IMR-90 (cell line): Measurements from ENCODE around the gene MTHFD2L. TPM values are rescaled to one million over a fixed set of nuclear protein-coding genes. Genes with fewer than 3 reads are reported as not detected.

Experiments
- ATAC-seq: fragments of 200-7000 bp; cut with Tn5 transposase; 2 replicates; pipeline ENCODE4 v1.9.1; 2020; ENCODE audit warnings: low read depth, mild to moderate bottlenecking, moderate library complexity
- BruUV-seq: library from RNA; stranded (reverse); fragments of 400-500 nt; replicated peaks from 2 replicates; lab custom pipeline; 2021; lab: Mats Ljungman, UMichigan
- CTCF ChIA-PET: fragments of 300-600 bp; formaldehyde crosslinking; extraction: SDS; loops from one replicate; lab custom pipeline; 2021; ENCODE audit warnings: antibody characterized with exemption; lab: Yijun Ruan, JAX
- POLR2A ChIA-PET: fragments of 300-600 bp; sonication (Branson Sonifier 250); formaldehyde crosslinking; loops from one replicate; lab custom pipeline; 2022; ENCODE audit warnings: antibody characterized with exemption; ENCODE audit not compliant: unreplicated experiment; lab: Charles Lee
- DNase-seq: peaks from one replicate; pipeline ENCODE4 v3.0.0; 2013
- H2AFZ ChIP-seq: replicated peaks from 2 replicates; pipeline ENCODE3; 2013; ENCODE audit warnings: low read length, mild to moderate bottlenecking; ENCODE audit not compliant: poor library complexity
- H2AK5ac ChIP-seq: 2 replicates; pipeline ENCODE4 v1.6.1; 2013; ENCODE audit warnings: low read depth, low read length, inconsistent platforms
- H2AK9ac ChIP-seq: replicated peaks from 2 replicates; pipeline ENCODE3; 2013; ENCODE audit warnings: mild to moderate bottlenecking, low read depth, low read length, moderate library complexity; ENCODE audit not compliant: poor library complexity
- H2BK120ac ChIP-seq: 2 replicates; pipeline ENCODE4 v1.6.1; 2013; ENCODE audit warnings: low read depth, low read length, inconsistent platforms
- H2BK15ac ChIP-seq: 3 replicates; pipeline ENCODE4 v1.6.1; 2013; ENCODE audit warnings: low read depth, low read length, inconsistent platforms
- H2BK20ac ChIP-seq: 2 replicates; pipeline ENCODE4 v1.6.1; 2013; ENCODE audit warnings: low read depth, mild to moderate bottlenecking, inconsistent platforms, low read length, moderate library complexity
- H2BK5ac ChIP-seq: 2 replicates; pipeline ENCODE4 v1.6.1; 2013; ENCODE audit warnings: mild to moderate bottlenecking, low read depth, low read length, inconsistent platforms; ENCODE audit not compliant: poor library complexity, severe bottlenecking
- H3K14ac ChIP-seq: replicated peaks from 2 replicates; pipeline ENCODE4 v1.6.1; 2013; ENCODE audit warnings: low read depth, low read length, inconsistent platforms
- H3K18ac ChIP-seq: 2 replicates; pipeline ENCODE4 v1.6.1; 2013; ENCODE audit warnings: low read depth, low read length, control low read depth
- H3K23ac ChIP-seq: 2 replicates; pipeline ENCODE4 v1.6.1; 2013; ENCODE audit warnings: low read depth, low read length, inconsistent platforms
- H3K27ac ChIP-seq: 2 replicates; pipeline ENCODE4 v1.5.1; 2013; ENCODE audit warnings: mild to moderate bottlenecking, control low read depth, low read length; ENCODE audit not compliant: insufficient read depth
- H3K27me3 ChIP-seq: 2 replicates; pipeline ENCODE4 v1.6.1; 2013; ENCODE audit warnings: low read length; ENCODE audit not compliant: control insufficient read depth, insufficient read depth
- H3K36me3 ChIP-seq: 2 replicates; pipeline ENCODE4 v1.6.1; 2013; ENCODE audit warnings: low read length, mixed read lengths; ENCODE audit not compliant: control insufficient read depth, insufficient read depth
- H3K4ac ChIP-seq: 2 replicates; pipeline ENCODE4 v1.6.1; 2013; ENCODE audit warnings: low read depth, low read length, inconsistent platforms
- H3K4me1 ChIP-seq: 2 replicates; pipeline ENCODE4 v1.6.1; 2013; ENCODE audit warnings: low read length, mixed read lengths; ENCODE audit not compliant: control insufficient read depth, insufficient read depth
- H3K4me2 ChIP-seq: 2 replicates; pipeline ENCODE4 v1.6.1; 2013; ENCODE audit warnings: low read depth, mild to moderate bottlenecking, control low read depth, low read length, moderate library complexity
- H3K4me3 ChIP-seq: 2 replicates; pipeline ENCODE4 v1.5.1; 2013; ENCODE audit warnings: low read depth, mild to moderate bottlenecking, control low read depth, low read length, moderate library complexity; ENCODE audit not compliant: insufficient read depth
- H3K56ac ChIP-seq: 2 replicates; pipeline ENCODE4 v1.6.1; 2013; ENCODE audit warnings: low read length, inconsistent platforms; ENCODE audit not compliant: insufficient read depth; ENCODE audit errors: extremely low read depth
- H3K79me1 ChIP-seq, 2 experiments: 2 replicates each; pipeline ENCODE4 v1.6.1; 2013; ENCODE audit warnings: low read length in 2 of 2, inconsistent platforms in 1 of 2, low read depth in 1 of 2
- H3K9ac ChIP-seq: 2 replicates; pipeline ENCODE4 v1.6.1; 2013; ENCODE audit warnings: low read depth, low read length, control low read depth
- H3K9me1 ChIP-seq: 2 replicates; pipeline ENCODE4 v1.6.1; 2013; ENCODE audit warnings: low read length, inconsistent platforms; ENCODE audit not compliant: insufficient read depth
- H3K9me3 ChIP-seq: 2 replicates; pipeline ENCODE4 v1.6.1; 2013; ENCODE audit warnings: low read length; ENCODE audit not compliant: control insufficient read depth, insufficient read depth
- H4K20me1 ChIP-seq: 2 replicates; pipeline ENCODE4 v1.6.1; 2013; ENCODE audit warnings: low read length, inconsistent platforms; ENCODE audit not compliant: insufficient read depth
- H4K5ac ChIP-seq: 2 replicates; pipeline ENCODE4 v1.6.1; 2013; ENCODE audit warnings: mild to moderate bottlenecking, low read depth, low read length, control low read depth
- H4K8ac ChIP-seq, 2 experiments: 2 replicates each; pipeline ENCODE4 v1.6.1; 2013; ENCODE audit warnings: low read depth in 2 of 2, low read length in 2 of 2, control low read depth in 1 of 2, inconsistent platforms in 1 of 2
- H4K91ac ChIP-seq: 2 replicates; pipeline ENCODE4 v1.6.1; 2013; ENCODE audit warnings: low read depth, low read length, inconsistent platforms; ENCODE audit not compliant: insufficient read depth
- BHLHE40 ChIP-seq: fragments of 150-350 bp; IDR thresholded peaks from 2 replicates; pipeline ENCODE4 v1.6.1; 2016; ENCODE audit warnings: mild to moderate bottlenecking, low read depth, low read length
- CEBPB ChIP-seq: IDR thresholded peaks from 2 replicates; pipeline ENCODE4 v1.6.1; 2012; ENCODE audit warnings: low read depth, low read length, improper control_type of control experiment
- CHD1 ChIP-seq: IDR thresholded peaks from 2 replicates; pipeline ENCODE4 v1.6.1; 2012; ENCODE audit warnings: low read depth, low read length, improper control_type of control experiment
- FOS ChIP-seq: fragments of 150-350 bp; IDR thresholded peaks from 2 replicates; pipeline ENCODE4 v1.6.1; 2016; ENCODE audit warnings: low read depth, low read length
- MAFK ChIP-seq: IDR thresholded peaks from 2 replicates; pipeline ENCODE4 v1.6.1; 2012; ENCODE audit warnings: low read depth, low read length, improper control_type of control experiment
- MAZ ChIP-seq: IDR thresholded peaks from 2 replicates; pipeline ENCODE4 v1.6.1; 2012; ENCODE audit warnings: low read depth, mild to moderate bottlenecking, low read length, improper control_type of control experiment, moderate library complexity, borderline replicate concordance
- MXI1 ChIP-seq: IDR thresholded peaks from 2 replicates; pipeline ENCODE4 v1.6.1; 2012; ENCODE audit warnings: low read depth, mild to moderate bottlenecking, low read length, moderate library complexity, borderline replicate concordance
- NFE2L2 ChIP-seq: fragments of 150-350 bp; IDR thresholded peaks from 2 replicates; pipeline ENCODE4 v1.6.1; 2016; ENCODE audit warnings: low read depth, mild to moderate bottlenecking, low read length
- RAD21 ChIP-seq: IDR thresholded peaks from 2 replicates; pipeline ENCODE4 v1.6.1; 2012; ENCODE audit warnings: low read length, improper control_type of control experiment
- RFX5 ChIP-seq: IDR thresholded peaks from 2 replicates; pipeline ENCODE4 v1.8.0; 2012; ENCODE audit warnings: low read depth, mild to moderate bottlenecking, low read length, moderate library complexity
- WGBS, 2 experiments: methylation state at CpG; one replicate each; pipeline versions ENCODE4 v1.1.5 to v1.1.7; 2013; ENCODE audit warnings: missing lambda C conversion rate in 2 of 2; ENCODE audit not compliant: insufficient read length in 1 of 2; ENCODE audit errors: extremely low coverage in 2 of 2; 5-methylcytosine and 5-hydroxymethylcytosine counted together
- dilution Hi-C: fragments of 300-500 bp; cut with HindIII; formaldehyde crosslinking; loops from one replicate; pipeline ENCODE4 v1.14.3; 2018; ENCODE audit warnings: low sequenced_read_pairs; ENCODE audit not compliant: unreplicated experiment
- in situ Hi-C: fragments of 300-500 bp; cut with MboI; formaldehyde crosslinking; loops from 3 replicates; pipeline ENCODE4 v1.14.3; 2019; ENCODE audit warnings: low sequenced_read_pairs, inconsistent platforms, mixed read lengths
- intact Hi-C: fragments of 100-400 bp; cut with micrococcal nuclease; formaldehyde crosslinking; loops from 2 replicates; pipeline ENCODE4 v1.10.0; 2022
- polyA plus RNA-seq, 3 experiments: library from polyadenylated mRNA; depleted of rRNA; stranded (reverse); fragments of >200 nt; gene quantifications; 2 replicates each; pipeline ENCODE4 v1.2.3, GENCODE V29; 2012; ENCODE audit warnings: low replicate concordance in 1 of 3
- total RNA-seq: library from RNA; depleted of rRNA; stranded (reverse); fragments of >200 nt; gene quantifications from 2 replicates; pipeline ENCODE4 v1.2.3, GENCODE V29; 2012
- TF ChIP-seq, protein P1 (sequence below): fragments of 150-350 bp; IDR thresholded peaks from 2 replicates; pipeline ENCODE4 v1.6.1; 2016; ENCODE audit warnings: low read depth, mild to moderate bottlenecking, low read length, moderate library complexity, borderline replicate concordance

Gene MTHFD2L
- total and polyA plus RNA-seq, 2 of the 4 experiments (the other 2 are of a cell fraction), result 2.8 to 4.3 TPM

DNA sequence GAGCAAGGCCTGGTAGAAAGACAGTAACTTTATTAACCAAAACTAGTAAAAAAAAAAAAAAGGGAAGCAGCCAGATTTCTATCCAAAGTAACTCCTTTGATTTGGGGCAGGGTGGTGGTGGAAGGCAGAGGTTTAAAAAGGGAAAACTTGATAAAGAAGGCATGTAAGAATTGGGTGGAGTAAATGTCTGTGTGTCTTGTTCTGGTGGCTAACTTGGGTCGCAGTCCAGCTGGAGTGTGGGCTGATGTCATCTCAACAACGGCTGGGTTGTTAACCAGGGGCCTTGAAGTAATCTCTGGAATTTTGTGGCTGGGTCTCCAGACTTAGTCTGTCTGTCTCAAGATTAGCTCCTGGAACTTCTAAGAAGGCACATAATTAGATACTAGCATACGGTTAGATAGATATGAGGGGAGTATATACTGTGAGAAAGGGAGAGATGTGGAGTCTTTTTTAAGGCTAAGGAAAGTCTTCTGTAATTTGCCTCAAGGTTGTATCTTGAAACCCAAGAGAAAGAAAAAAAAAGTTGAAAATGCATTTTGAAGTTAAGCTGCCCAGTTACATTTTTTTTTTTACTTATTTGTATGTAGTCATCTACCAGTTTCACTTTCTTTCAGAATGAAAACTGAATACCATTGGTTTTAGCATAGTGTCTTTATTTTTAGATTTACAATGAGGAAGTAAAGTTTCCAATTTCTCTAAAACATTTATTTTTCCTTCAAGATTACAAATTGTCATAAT, 48.3 kb downstream of the MTHFD2L start:
- in situ Hi-C loops, result no loop called here
- Histone ChIP-seq H2BK15ac (no peak overlapping the region), H2AK9ac (no peak overlapping the region), H2AK5ac (no peak overlapping the region), H2BK5ac (peak overlapping the region; percentile 18), H3K14ac (peak overlapping the region; percentile 82), H2BK120ac (peak overlapping the region; percentile 10; the same call in 1 of the 2 replicates), H4K91ac (no peak overlapping the region), H4K20me1 (no peaks in the 10 kb centered on the region), H3K23ac (peak overlapping the region; percentile 80), H3K9me3 (no peaks in the 10 kb centered on the region), H3K56ac (no peak overlapping the region), H3K4me1 (peaks cover 2% of the 10 kb centered on the region; the same call in 1 of the 2 replicates), H3K18ac (no peak overlapping the region), H3K4me2 (peak overlapping the region; percentile 55; the same call in 1 of the 2 replicates), H3K27me3 (no peaks in the 10 kb centered on the region), H3K4me3 (no peak overlapping the region), H4K5ac (no peak overlapping the region), H3K27ac (no peak overlapping the region), H2BK20ac (no peak overlapping the region; the same call in 1 of the 2 replicates), H4K8ac (peak overlapping the region in 1 of 2 experiments; percentile 73; a peak in 2 of 4 replicates), H3K9ac (no peak overlapping the region), H3K36me3 (no peaks in the 10 kb centered on the region), H3K79me1 (no peaks in the 10 kb centered on the region), H2AFZ (peak overlapping the region; percentile 80), H3K4ac (peak overlapping the region; percentile 51; the same call in 1 of the 2 replicates), H3K9me1 (peaks cover 3% of the 10 kb centered on the region; the same call in 1 of the 2 replicates)
- ATAC-seq, result peak; percentile 65
- WGBS, 2 experiments, result no CpG with 5 or more reads among the region's 3 CpGs
- ChIA-PET POLR2A (no interaction called here), CTCF (no interaction called here)
- TF ChIP-seq CEBPB (no peak), MAZ (no peak), FOS (no peak), BHLHE40 (no peak), NFE2L2 (no peak), MAFK (no peak), CHD1 (no peak), MXI1 (no peak), RAD21 (no peak), RFX5 (no peak)
- TF ChIP-seq, protein P1, sequence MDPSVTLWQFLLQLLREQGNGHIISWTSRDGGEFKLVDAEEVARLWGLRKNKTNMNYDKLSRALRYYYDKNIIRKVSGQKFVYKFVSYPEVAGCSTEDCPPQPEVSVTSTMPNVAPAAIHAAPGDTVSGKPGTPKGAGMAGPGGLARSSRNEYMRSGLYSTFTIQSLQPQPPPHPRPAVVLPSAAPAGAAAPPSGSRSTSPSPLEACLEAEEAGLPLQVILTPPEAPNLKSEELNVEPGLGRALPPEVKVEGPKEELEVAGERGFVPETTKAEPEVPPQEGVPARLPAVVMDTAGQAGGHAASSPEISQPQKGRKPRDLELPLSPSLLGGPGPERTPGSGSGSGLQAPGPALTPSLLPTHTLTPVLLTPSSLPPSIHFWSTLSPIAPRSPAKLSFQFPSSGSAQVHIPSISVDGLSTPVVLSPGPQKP, result no peak
- peak; percentile 55 for DNase-seq
- no TSS peak for BruUV-seq
- intact Hi-C loops, result no loop called here
- dilution Hi-C loops, result no loop called here
